B cell (primary cell): Measurements from ENCODE around the gene ZNF507. TPM values are rescaled to one million over a fixed set of nuclear protein-coding genes. Genes with fewer than 3 reads are reported as not detected.

Source experiments
- ATAC-seq: fragments of 200-7000 bp; cut with Tn5 transposase; one replicate; pipeline ENCODE4 v1.10.0; 2021; ENCODE audit warnings: low read depth, mild to moderate bottlenecking, moderate number of reproducible peaks, moderate library complexity
- CTCF ChIA-PET: fragments of 350-600 bp; sonication (Branson Sonifier 250); formaldehyde crosslinking; loops from one replicate; lab custom pipeline; 2021; ENCODE audit warnings: antibody characterized with exemption, inconsistent platforms; lab: Charles Lee
- POLR2A ChIA-PET: fragments of 350-600 bp; sonication (Branson Sonifier 250); formaldehyde crosslinking; loops from one replicate; lab custom pipeline; 2021; ENCODE audit warnings: antibody characterized with exemption; lab: Charles Lee
- DNase-seq: peaks from one replicate; pipeline ENCODE4 v3.0.0; 2013
- H2AFZ ChIP-seq: 2 replicates; pipeline ENCODE4 v1.6.1; 2012; ENCODE audit warnings: mild to moderate bottlenecking, low read depth, low read length; ENCODE audit not compliant: insufficient read depth, poor library complexity, severe bottlenecking
- H3K27ac ChIP-seq, 2 donors: 1 replicate in 1 of 2; 2 replicates in 1 of 2; pipeline ENCODE4 v1.5.1; 2012 to 2013; ENCODE audit warnings: low read length in 2 of 2, mild to moderate bottlenecking in 2 of 2, moderate library complexity in 1 of 2
- H3K27me3 ChIP-seq, 4 experiments: fragments of 200-600 bp in 1 of 4; sonication (generic) in 1 of 4; replicated peaks in 1 of 4; 1 replicate in 2 of 4; 2 replicates in 2 of 4; pipeline versions ENCODE4 v1.6.1 to v1.7.0; 2013 to 2016; ENCODE audit warnings: low read length in 3 of 4, mild to moderate bottlenecking in 2 of 4, mixed read lengths in 1 of 4, moderate library complexity in 1 of 4; ENCODE audit not compliant: insufficient read depth in 4 of 4, control insufficient read depth in 3 of 4; ENCODE audit errors: control extremely low read depth in 1 of 4
- H3K36me3 ChIP-seq, 2 experiments: replicated peaks in 1 of 2; 1 replicate in 1 of 2; 2 replicates in 1 of 2; pipeline versions ENCODE4 v1.6.1 to v1.7.1; 2013; ENCODE audit warnings: low read length in 1 of 2; ENCODE audit not compliant: insufficient read depth in 2 of 2, control insufficient read depth in 1 of 2; ENCODE audit errors: control extremely low read depth in 1 of 2, extremely low read depth in 1 of 2
- H3K4me1 ChIP-seq, 2 donors: fragments of 200-600 bp in 1 of 2; sonication (generic) in 1 of 2; 1 replicate in 1 of 2; 2 replicates in 1 of 2; pipeline versions ENCODE4 v1.5.1 to v1.6.1; 2013 to 2017; ENCODE audit warnings: low read length in 2 of 2; ENCODE audit not compliant: control insufficient read depth in 2 of 2, insufficient read depth in 2 of 2
- H3K4me2 ChIP-seq: replicated peaks from 2 replicates; pipeline ENCODE3; 2012; ENCODE audit warnings: mild to moderate bottlenecking, low read depth, low read length; ENCODE audit not compliant: poor library complexity, severe bottlenecking
- H3K4me3 ChIP-seq, 5 experiments: fragments of 200-600 bp in 1 of 5; sonication (generic) in 1 of 5; 1 replicate in 3 of 5; 2 replicates in 2 of 5; pipeline versions ENCODE4 v1.5.1 to v1.7.0; 2011 to 2016; ENCODE audit warnings: low read length in 4 of 5, mild to moderate bottlenecking in 4 of 5, low read depth in 2 of 5, control low read depth in 1 of 5, moderate library complexity in 1 of 5; ENCODE audit not compliant: insufficient read depth in 1 of 5; ENCODE audit errors: control extremely low read depth in 1 of 5, extremely low read depth in 1 of 5
- H3K79me2 ChIP-seq: fragments of 200-600 bp; sonication (generic); one replicate; pipeline ENCODE4 v1.6.0; 2016; ENCODE audit warnings: low read length; ENCODE audit not compliant: control insufficient read depth, insufficient read depth
- H3K9ac ChIP-seq: fragments of 200-600 bp; sonication (generic); 2 replicates; pipeline ENCODE4 v1.6.1; 2017; ENCODE audit warnings: mild to moderate bottlenecking, low read length, moderate library complexity
- H3K9me3 ChIP-seq, 3 donors: one replicate each; pipeline versions ENCODE4 v1.6.1 to v1.7.1; 2013; ENCODE audit warnings: low read length in 2 of 3; ENCODE audit not compliant: control insufficient read depth in 2 of 3, insufficient read depth in 1 of 3; ENCODE audit errors: control extremely low read depth in 1 of 3
- H4K20me1 ChIP-seq: 2 replicates; pipeline ENCODE4 v1.6.0; 2012; ENCODE audit warnings: mild to moderate bottlenecking, low read length; ENCODE audit not compliant: insufficient read depth, control insufficient read depth, poor library complexity, severe bottlenecking
- H3K27ac Mint-ChIP-seq: one replicate; pipeline ENCODE4 v1.8.0; 2021; ENCODE audit warnings: mixed read lengths
- H3K27me3 Mint-ChIP-seq: one replicate; pipeline ENCODE4 v1.8.0; 2021; ENCODE audit warnings: mixed read lengths
- H3K4me1 Mint-ChIP-seq: one replicate; pipeline ENCODE4 v1.8.0; 2021; ENCODE audit warnings: mixed read lengths
- H3K4me3 Mint-ChIP-seq: one replicate; pipeline ENCODE4 v1.8.0; 2021; ENCODE audit warnings: mixed read lengths
- H3K9me3 Mint-ChIP-seq: one replicate; pipeline ENCODE4 v1.8.0; 2022; ENCODE audit warnings: mixed read lengths; ENCODE audit not compliant: insufficient read depth
- EZH2 ChIP-seq: IDR thresholded peaks from 2 replicates; pipeline ENCODE4 v1.6.1; 2012; ENCODE audit warnings: borderline replicate concordance, low read depth, mild to moderate bottlenecking, moderate library complexity, low read length; ENCODE audit not compliant: insufficient read depth, poor library complexity, severe bottlenecking
- WGBS: methylation state at CpG from one replicate; pipeline ENCODE4 v1.1.5; 2013; ENCODE audit warnings: missing lambda C conversion rate; ENCODE audit not compliant: insufficient coverage; 5-methylcytosine and 5-hydroxymethylcytosine counted together
- intact Hi-C: fragments of 100-400 bp; cut with micrococcal nuclease; formaldehyde crosslinking; loops from one replicate; pipeline ENCODE4 v1.10.0; 2022
- polyA plus RNA-seq: library from polyadenylated mRNA; depleted of rRNA; stranded (reverse); fragments of >200 nt; gene quantifications from 2 replicates; pipeline ENCODE4 v1.2.3, GENCODE V29; 2012
- total RNA-seq, 2 donors: library from RNA; stranded (reverse); fragments of 120-200 nt in 1 of 2; gene quantifications; 1 replicate in 1 of 2; 2 replicates in 1 of 2; pipeline versions ENCODE4 v1.2.3 to v1.2.4, GENCODE V29; 2013 to 2022
- TF ChIP-seq, protein P1 (sequence below): fragments of 200-600 bp; IDR thresholded peaks from one replicate; pipeline ENCODE4 v1.8.0; 2022; ENCODE audit warnings: antibody characterized with exemption, mild to moderate bottlenecking

Gene ZNF507
- total and polyA plus RNA-seq, 2 donors (not counting 1 experiment from before 2014, with no cell fraction given) = 13.6 to 38.6 TPM

DNA sequence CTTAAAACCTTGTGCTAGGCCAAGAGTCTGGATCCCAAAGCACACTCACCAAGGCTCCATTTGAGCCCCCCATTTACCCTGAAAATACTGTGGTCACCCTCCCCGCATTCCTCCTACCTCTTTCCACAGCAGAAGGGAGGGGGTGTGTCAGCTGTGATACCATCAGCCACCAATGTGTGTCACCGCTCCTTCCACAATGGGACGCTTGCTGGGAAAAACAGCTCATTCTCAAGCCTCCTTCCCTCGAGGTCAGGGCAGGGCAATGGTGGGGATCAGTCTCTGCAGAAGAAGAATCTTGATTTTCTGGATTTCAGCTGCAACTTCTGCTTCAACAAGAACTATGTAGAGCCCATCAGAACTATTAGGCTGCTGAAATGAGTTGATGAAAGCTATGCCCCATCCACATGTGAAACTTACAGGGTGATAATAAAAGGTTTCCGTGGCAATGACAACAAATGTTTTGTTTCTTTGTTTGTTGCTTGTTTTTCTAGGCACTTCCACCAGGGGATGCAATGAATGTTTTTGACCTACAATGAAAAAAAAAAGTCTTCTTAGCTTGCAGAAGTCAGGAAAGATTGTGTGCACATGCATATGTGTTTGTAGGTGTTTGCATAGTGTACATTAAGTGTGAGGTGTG lies 26.4 kb upstream of the ZNF507 start:
- Histone ChIP-seq H4K20me1 (no peaks in the 10 kb centered on the region), H3K4me2 (no peak overlapping the region), H2AFZ (peak overlapping the region; percentile 17), H3K79me2 (no peaks in the 10 kb centered on the region), H3K9ac (no peak overlapping the region), H3K36me3 (no peaks in the 10 kb centered on the region), H3K9me3 (no peaks in the 10 kb centered on the region), H3K27me3 (peaks cover 0 to 4% (median 0%) of the 10 kb centered on the region in 4 experiments), H3K4me3 (no peak overlapping the region), H3K4me1 (no peaks in the 10 kb centered on the region), H3K27ac (no peak overlapping the region)
- CTCF ChIA-PET = interaction anchor here (0.7 kb wide), 1 partner anchor 18 kb away, joined by 3 read pairs; no protein-coding TSS in a partner anchor
- H3K4me3 Mint-ChIP-seq = no peak overlapping the region
- no peak overlapping the region for H3K27ac Mint-ChIP-seq
- no CpG with 5 or more reads among the region's 5 CpGs for WGBS
- H3K4me1 Mint-ChIP-seq = no peaks in the 10 kb centered on the region
- TF ChIP-seq, protein P1, sequence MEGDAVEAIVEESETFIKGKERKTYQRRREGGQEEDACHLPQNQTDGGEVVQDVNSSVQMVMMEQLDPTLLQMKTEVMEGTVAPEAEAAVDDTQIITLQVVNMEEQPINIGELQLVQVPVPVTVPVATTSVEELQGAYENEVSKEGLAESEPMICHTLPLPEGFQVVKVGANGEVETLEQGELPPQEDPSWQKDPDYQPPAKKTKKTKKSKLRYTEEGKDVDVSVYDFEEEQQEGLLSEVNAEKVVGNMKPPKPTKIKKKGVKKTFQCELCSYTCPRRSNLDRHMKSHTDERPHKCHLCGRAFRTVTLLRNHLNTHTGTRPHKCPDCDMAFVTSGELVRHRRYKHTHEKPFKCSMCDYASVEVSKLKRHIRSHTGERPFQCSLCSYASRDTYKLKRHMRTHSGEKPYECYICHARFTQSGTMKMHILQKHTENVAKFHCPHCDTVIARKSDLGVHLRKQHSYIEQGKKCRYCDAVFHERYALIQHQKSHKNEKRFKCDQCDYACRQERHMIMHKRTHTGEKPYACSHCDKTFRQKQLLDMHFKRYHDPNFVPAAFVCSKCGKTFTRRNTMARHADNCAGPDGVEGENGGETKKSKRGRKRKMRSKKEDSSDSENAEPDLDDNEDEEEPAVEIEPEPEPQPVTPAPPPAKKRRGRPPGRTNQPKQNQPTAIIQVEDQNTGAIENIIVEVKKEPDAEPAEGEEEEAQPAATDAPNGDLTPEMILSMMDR = peak; percentile 16
- no peak for TF ChIP-seq EZH2
- intact Hi-C loops = no loop called here
- ATAC-seq (no peak), DNase-seq (peak; percentile 17)
- H3K9me3 Mint-ChIP-seq = no peaks in the 10 kb centered on the region
- H3K27me3 Mint-ChIP-seq = peaks cover 21% of the 10 kb centered on the region
- POLR2A ChIA-PET = no interaction called here

DNA sequence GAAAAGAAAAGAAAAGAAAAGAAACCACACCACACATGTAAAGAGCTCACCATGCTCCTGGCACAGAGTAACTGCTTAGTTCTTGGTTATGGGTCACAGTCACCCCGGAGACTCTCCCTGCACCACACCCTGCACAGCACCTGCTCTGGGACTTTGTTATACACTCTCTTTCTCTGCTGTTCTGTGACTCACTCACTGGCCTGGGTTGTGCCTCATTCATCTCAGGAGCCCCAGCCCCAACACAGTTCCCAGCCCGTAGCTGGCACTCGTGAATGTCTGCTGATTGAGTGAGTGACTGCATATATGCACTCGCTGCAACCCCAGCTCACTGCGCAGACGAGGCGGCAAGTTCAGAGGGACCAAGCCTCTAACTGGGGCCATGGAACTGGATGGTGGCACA lies 22.9 kb upstream of the ZNF507 start:
- Histone ChIP-seq H3K79me2 (no peaks in the 10 kb centered on the region), H3K4me1 (no peaks in the 10 kb centered on the region), H3K4me3 (no peak overlapping the region), H3K27me3 (peaks cover 0 to 7% (median 0%) of the 10 kb centered on the region in 4 experiments), H3K9me3 (no peaks in the 10 kb centered on the region), H3K4me2 (no peak overlapping the region), H3K27ac (no peak overlapping the region), H2AFZ (no peak overlapping the region), H3K9ac (no peak overlapping the region), H4K20me1 (no peaks in the 10 kb centered on the region), H3K36me3 (no peaks in the 10 kb centered on the region)
- ATAC-seq (no peak), DNase-seq (no peak)
- Mint-ChIP-seq H3K9me3 (no peaks in the 10 kb centered on the region), H3K4me1 (no peaks in the 10 kb centered on the region), H3K4me3 (no peak overlapping the region), H3K27me3 (peaks cover 31% of the 10 kb centered on the region), H3K27ac (no peak overlapping the region)
- TF ChIP-seq, protein P1 = no peak
- TF ChIP-seq EZH2 = no peak
- POLR2A ChIA-PET = no interaction called here
- WGBS = 93% methylated on average over 7 of the region's 7 CpGs
- CTCF ChIA-PET = interaction anchor here (0.6 kb wide), 1 partner anchor 778 kb away, joined by 3 read pairs; no protein-coding TSS in a partner anchor
- intact Hi-C loops = no loop called here
